Dermis blood vessel endothelial cell (primary cell): Measurements from ENCODE around the gene RAB40C. TPM values are rescaled to one million over a fixed set of nuclear protein-coding genes. Genes with fewer than 3 reads are reported as not detected.
A peak's percentile ranks its signal among the peaks of the same experiment; 100 is the strongest.

ENCODE experiments used
- DNase-seq: peaks from one replicate; pipeline ENCODE4 v3.0.0; 2010
- total RNA-seq: library from RNA; depleted of rRNA; stranded (reverse); fragments of >200 nt; gene quantifications from 2 replicates; pipeline ENCODE4 v1.2.3, GENCODE V29; 2014

The RAB40C gene
- total RNA-seq, 1 donor from 2014 or later: 13.3 TPM

- no peak for DNase-seq
These were observed 30.3 kb upstream of the RAB40C start for GRCh38 chr16:559411-560203.

DNA sequence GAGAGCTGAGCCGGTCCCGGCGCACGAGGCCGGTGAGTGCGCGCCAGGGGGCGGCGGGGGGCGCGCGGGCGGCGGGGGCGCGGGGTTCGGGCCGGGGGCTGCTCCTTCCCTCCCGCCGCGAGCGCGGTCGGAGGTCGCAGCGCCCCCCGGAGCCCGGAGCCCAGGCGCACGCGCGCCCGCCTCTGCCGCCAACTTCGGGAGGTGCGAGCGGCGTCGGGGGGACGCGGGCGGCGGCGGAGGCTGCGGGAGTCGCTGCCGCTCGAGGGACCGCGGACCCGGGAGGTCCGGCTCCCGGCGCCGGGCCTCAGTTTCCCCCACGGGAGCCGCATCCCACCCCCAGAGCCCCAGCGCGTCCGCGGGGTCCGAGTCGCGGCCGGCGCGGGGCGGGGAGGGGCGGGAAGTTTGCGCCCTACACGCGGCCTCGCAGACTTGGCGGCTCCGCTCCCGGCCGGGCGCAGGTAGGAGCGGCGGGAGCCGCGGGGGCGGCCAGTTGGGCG is 29.6 kb upstream of the RAB40C start, which contains the start of gene PRR35:
TSS of gene PRR35 (plus strand) at position 191 of the 497 bp plus-strand sequence. CDS start 2,901 bp downstream, outside the sequence.
- no peak for DNase-seq

GRCh38 chr16:560701-561412 is 29.0 kb upstream of the RAB40C start:
- DNase-seq: no peak

GRCh38 chr16:561413-561794 is 28.5 kb upstream of the RAB40C start:
- DNase-seq: no peak

- DNase-seq: no peak
These were observed 27.6 kb upstream of the RAB40C start for GRCh38 chr16:561957-562938.

GRCh38 chr16:563072-563644 is 26.7 kb upstream of the RAB40C start:
- DNase-seq: no peak

- no peak for DNase-seq
These were observed 25.0 kb upstream of the RAB40C start for GRCh38 chr16:564690-565418.

- DNase-seq: no peak
These were observed 24.2 kb upstream of the RAB40C start for GRCh38 chr16:565419-566330.

DNA sequence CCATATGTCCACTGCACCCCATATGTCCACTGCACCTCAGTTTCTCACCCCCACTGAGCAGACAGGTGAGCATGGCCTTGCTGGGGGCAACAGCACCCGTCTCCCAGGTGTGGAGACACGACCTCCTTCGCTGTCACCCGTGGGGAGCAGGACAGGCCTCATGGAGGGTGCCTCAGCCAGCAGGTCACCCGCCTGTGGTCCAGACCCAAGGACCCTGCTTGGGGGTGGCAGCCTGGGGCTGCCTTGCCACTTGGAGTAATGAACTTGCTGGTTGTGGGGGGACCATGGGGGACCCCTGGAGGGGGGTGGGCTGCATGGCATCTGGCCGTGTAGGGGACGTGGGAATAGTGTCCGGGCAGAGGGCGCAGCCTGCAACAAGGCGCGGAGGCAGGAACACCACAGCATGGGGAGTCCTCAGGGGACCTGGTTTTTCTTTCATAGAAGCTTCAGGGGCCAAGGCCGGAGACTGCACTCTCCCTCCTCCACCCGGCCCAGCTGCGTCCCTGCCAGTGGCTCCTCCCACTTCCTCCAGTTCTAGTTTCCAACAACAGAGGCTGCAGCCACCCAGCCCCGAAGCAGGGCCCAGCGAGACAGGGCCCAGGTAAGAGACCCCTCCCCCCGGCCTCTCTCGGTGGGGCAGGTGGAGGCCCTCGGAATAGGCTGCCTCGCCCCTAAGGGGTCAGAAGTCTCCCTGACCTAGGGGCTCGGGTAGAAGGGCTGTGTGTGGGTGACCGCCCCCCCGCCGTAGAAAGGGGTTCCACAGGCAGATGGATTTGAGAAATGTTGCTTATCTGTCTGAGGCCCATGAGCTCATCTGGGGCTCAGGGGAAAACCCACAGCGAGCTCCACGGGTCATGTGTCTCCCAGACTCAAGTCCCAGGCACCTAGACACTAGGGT is 23.1 kb upstream of the RAB40C start, which contains the start of gene NHLRC4:
TSS of gene NHLRC4 (plus strand) at position 531 of the 898 bp plus-strand sequence. CDS start 1,043 bp downstream, outside the sequence.
- DNase-seq: peak; percentile 80

DNA sequence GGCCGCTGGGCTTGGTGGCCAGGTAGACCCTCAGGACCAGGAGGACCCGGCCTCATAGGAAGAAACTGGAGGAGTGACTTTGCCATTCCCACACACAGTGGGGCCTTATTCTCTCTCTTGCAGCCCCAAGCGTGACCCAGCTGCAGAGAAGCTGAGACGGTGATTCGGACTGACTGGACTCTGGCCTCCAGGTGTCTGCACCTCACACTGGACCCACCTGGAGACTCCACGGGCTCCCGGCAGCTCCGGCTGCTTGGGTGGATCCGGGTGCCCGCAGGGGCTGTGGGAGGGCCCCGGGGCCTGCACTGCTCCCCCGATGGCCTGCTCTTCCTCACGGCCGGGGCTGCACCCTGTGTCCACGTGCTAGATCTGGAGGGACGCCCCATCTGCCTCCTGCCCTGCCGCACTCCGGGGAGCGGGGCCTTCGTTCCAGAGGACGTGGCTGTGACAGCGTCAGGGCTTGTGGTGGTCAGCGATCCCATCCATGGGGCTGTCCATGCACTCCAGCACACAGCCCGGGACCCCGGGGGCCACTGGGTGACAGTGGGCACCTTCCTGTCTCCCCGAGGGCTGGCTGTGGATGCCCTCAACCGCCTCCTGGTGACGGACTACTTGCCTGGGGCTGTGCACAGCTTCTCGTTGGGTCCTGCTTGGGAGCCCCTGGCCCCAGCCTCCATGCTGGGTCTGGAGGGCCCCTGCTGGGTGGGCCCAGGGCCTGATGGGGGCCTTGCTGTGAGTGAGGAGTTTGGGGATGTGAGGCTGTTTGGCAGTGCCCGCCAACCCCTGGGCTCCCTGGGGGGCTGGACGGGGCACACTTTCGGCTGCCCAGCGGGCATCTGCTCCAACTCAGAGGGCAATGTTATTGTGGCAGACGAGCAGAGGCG is 22.3 kb upstream of the RAB40C start:
- DNase-seq: no peak

DNA sequence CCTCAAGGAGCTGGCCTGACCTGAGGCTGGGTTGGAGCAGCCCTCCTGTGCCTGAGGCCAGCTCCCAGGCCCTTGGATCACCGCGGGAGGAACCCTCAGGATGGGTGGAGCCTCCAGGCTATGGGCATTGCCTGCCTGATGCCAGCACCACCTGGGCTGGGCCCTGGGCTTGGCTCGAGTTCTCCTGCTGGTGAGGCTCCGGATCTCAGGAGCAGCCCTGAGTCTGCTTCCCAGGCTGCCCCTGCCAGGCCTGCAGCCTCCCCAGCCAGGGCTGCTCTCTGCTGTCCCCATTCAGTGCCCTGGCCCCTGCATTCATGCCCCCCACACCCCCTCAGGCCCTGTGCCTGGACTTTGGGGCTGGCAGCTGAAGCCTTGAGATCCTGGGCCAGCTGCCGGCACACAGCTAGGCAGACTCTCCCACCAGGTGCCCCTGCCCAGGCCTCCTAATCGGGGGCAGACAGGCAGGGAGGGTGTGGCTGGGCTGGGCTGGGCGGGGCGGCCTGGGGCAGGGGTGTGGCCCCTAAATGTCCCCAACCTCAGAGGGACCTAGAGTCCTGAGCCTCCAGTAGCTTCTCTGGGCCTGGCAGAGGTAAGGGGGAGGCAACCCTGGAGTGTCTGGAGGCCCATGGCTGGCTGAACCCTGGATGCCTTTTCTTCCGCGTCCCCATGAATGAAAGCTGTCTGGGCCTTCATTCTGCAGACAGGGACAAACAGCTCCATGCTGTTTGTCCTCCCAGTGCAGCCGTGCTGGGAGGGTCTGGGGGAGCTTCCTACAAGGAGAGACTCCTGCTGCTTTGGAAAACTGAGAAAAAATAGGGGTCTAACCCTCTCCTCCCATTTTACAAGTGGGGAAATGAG is 21.2 kb upstream of the RAB40C start:
- no peak for DNase-seq

DNA sequence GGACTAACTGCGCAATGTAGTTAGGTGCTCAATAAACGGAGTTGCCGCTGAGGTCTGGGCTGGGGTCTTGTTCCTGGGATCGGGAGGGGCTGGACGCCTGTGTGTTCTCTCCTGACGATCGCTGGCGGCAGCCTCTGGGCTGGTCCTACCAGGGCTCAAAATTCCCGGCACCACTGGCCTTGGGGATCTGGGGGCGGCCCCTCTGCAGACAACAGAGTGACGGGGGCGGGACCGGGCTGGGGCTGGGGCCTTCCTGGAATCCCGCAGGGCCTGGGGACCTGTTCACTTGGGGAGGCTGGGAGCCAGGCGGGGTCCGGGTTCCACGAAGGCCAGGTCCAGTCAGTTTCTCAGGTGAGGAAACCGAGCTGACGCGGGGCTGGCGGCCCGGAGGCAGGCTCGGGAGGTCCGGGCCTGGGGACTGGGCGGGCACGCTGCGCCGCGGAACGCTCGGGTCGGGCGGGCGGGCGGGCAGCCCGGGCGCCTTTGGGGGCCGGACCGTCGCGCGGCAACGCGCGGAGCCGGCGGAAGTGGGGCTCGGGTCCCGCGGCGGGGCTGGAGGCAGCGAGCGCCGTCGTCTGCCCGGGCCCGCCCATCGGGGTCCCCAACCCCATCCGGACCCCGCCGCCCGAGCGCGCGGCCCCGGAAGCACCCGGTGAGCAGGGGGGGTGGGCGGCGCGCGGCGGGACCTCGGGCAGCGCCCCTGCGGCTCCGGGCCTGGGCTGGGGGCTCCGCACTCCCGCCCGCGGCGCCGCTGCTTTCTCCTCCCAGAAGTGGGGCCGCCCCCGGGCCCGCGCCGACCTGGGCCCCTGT is 20.2 kb upstream of the RAB40C start, which contains the start of gene PIGQ:
TSS of gene PIGQ (plus strand) at position 524 of the 810 bp plus-strand sequence. CDS start 4,107 bp downstream, outside the sequence.
- peak; percentile 69 for DNase-seq

GRCh38 chr16:572865-573650 is 16.8 kb upstream of the RAB40C start:
- no peak for DNase-seq

DNA sequence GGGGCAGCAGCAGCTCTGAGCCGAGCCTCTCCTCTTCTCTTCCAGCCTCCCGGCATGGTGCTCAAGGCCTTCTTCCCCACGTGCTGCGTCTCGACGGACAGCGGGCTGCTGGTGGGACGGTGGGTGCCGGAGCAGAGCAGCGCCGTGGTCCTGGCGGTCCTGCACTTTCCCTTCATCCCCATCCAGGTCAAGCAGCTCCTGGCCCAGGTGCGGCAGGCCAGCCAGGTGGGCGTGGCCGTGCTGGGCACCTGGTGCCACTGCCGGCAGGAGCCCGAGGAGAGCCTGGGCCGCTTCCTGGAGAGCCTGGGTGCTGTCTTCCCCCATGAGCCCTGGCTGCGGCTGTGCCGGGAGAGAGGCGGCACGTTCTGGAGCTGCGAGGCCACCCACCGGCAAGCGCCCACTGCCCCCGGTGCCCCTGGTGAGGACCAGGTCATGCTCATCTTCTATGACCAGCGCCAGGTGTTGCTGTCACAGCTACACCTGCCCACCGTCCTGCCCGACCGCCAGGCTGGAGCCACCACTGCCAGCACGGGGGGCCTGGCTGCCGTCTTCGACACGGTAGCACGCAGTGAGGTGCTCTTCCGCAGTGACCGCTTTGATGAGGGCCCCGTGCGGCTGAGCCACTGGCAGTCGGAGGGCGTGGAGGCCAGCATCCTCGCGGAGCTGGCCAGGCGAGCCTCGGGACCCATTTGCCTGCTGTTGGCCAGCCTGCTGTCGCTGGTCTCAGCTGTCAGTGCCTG is 15.7 kb upstream of the RAB40C start:
- DNase-seq: no peak
